SK-N-SH treated with all-trans-retinoic acid at 6 μM for 48 hours (cell line): Measurements from ENCODE around the gene MAPK12.

ENCODE experiments used
- ESRRG ChIP-seq: fragments of 250-450 bp; sonication (Bioruptor Pico); IDR thresholded peaks from 2 replicates; pipeline ENCODE4 v1.6.1; 2021; ENCODE audit warnings: mild to moderate bottlenecking
- TCF4 ChIP-seq: fragments of 250-450 bp; sonication (Bioruptor Pico); IDR thresholded peaks from 2 replicates; pipeline ENCODE4 v1.8.0; 2021; ENCODE audit warnings: mild to moderate bottlenecking, moderate library complexity, borderline replicate concordance
- ZFP30 ChIP-seq: fragments of 450-650 bp; formaldehyde crosslinking; IDR thresholded peaks from 2 replicates; pipeline ENCODE4 v1.5.0; 2022; ENCODE audit warnings: mild to moderate bottlenecking, moderate library complexity
- ZNF565 ChIP-seq: fragments of 450-650 bp; formaldehyde crosslinking; conservative IDR thresholded peaks from 2 replicates; pipeline ENCODE4 v1.5.0; 2020; ENCODE audit warnings: low read depth, mild to moderate bottlenecking, moderate library complexity

DNA sequence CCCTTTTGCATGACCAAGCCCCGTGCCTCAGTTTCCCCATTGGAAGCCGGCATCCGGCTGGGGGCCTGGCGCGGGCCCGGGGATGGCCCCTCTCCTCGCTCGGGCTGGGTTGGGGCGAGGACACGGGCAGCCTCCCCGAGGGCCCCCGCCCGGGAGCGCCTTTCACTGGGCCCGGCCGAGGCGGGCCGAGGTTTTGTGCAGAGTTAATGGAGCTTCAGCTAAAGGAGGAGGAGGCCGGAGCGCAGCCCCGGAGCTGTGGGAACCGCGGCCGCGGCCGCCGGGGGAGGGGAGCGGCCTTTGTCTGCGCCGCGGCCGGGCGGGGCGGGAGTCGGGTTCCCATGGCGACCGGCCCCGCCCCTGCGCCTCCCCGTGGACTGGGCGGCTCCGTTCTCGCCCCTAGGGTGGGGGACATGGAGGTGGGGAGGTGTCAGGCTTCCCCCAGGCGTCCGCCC lies 10.1 kb upstream of the MAPK12 start:
- TF ChIP-seq ZFP30 (CRISPR knock-in tag) (no peak), ESRRG (CRISPR knock-in tag) (no peak), TCF4 (CRISPR knock-in tag) (no peak), ZNF565 (CRISPR knock-in tag) (no peak)
